HepG2 (cell line): Measurements from ENCODE around the gene USP36. TPM values are rescaled to one million over a fixed set of nuclear protein-coding genes. Genes with fewer than 3 reads are reported as not detected.

Experiments used
- ATRX ChIP-seq: sonication (generic); formaldehyde crosslinking; IDR thresholded peaks from 2 replicates; pipeline ENCODE4 v1.4.0; 2020; ENCODE audit warnings: missing genetic modification reagents, borderline replicate concordance
- EP300 ChIP-seq, 3 experiments: sonication (generic) in 1 of 3; formaldehyde crosslinking in 1 of 3; IDR thresholded peaks; 2 replicates each; pipeline versions ENCODE4 v1.5.1 to v1.6.1; 2011 to 2020; ENCODE audit warnings: low read depth in 2 of 3, low read length in 2 of 3, borderline replicate concordance in 1 of 3, improper control_type of control experiment in 1 of 3, mild to moderate bottlenecking in 1 of 3, missing genetic modification reagents in 1 of 3, moderate library complexity in 1 of 3
- FOXP4 ChIP-seq: sonication (generic); formaldehyde crosslinking; IDR thresholded peaks from 2 replicates; pipeline ENCODE4 v1.4.0; 2020; ENCODE audit warnings: missing genetic modification reagents
- GABPB1 ChIP-seq: IDR thresholded peaks from 2 replicates; pipeline ENCODE4 v1.6.1; 2016; ENCODE audit warnings: mild to moderate bottlenecking, missing genetic modification reagents, moderate library complexity, missing compliant biosample characterization
- KLF11 ChIP-seq: IDR thresholded peaks from 2 replicates; pipeline ENCODE4 v1.6.1; 2016; ENCODE audit warnings: missing compliant biosample characterization
- KMT2A ChIP-seq: sonication (generic); formaldehyde crosslinking; IDR thresholded peaks from 2 replicates; pipeline ENCODE4 v1.4.0; 2020; ENCODE audit warnings: missing genetic modification reagents
- PCBP1 ChIP-seq: fragments of 200-400 bp; formaldehyde crosslinking; IDR thresholded peaks from 2 replicates; pipeline ENCODE4 v1.6.1; 2017; ENCODE audit warnings: mild to moderate bottlenecking, low read depth, low read length, borderline replicate concordance
- RFX1 ChIP-seq: fragments of 450-650 bp; IDR thresholded peaks from 2 replicates; pipeline ENCODE4 v1.6.1; 2017
- SOX13 ChIP-seq, 3 experiments: fragments of 450-650 bp in 1 of 3; sonication (generic) in 1 of 3; formaldehyde crosslinking in 1 of 3; IDR thresholded peaks in 2 of 3; conservative IDR thresholded peaks in 1 of 3; 2 replicates each; pipeline versions ENCODE4 v1.5.0 to v1.6.1; 2016 to 2020; ENCODE audit warnings: antibody characterized with exemption in 1 of 3, mild to moderate bottlenecking in 1 of 3, missing compliant biosample characterization in 1 of 3, missing genetic modification reagents in 1 of 3, moderate library complexity in 1 of 3
- TBX3 ChIP-seq: fragments of 450-650 bp; IDR thresholded peaks from 2 replicates; pipeline ENCODE4 v1.6.1; 2017; ENCODE audit warnings: antibody characterized with exemption, mild to moderate bottlenecking, inconsistent platforms, borderline replicate concordance
- ZIK1 ChIP-seq: sonication (generic); formaldehyde crosslinking; IDR thresholded peaks from 2 replicates; pipeline ENCODE4 v1.5.0; 2020; ENCODE audit warnings: mild to moderate bottlenecking, low read depth, missing genetic modification reagents, borderline replicate concordance
- ZNF12 ChIP-seq: sonication (generic); formaldehyde crosslinking; IDR thresholded peaks from 2 replicates; pipeline ENCODE4 v1.5.0; 2020; ENCODE audit warnings: missing genetic modification reagents
- ZNF124 ChIP-seq: sonication (generic); formaldehyde crosslinking; IDR thresholded peaks from 2 replicates; pipeline ENCODE4 v1.4.0; 2020; ENCODE audit warnings: missing genetic modification reagents
- ZNF30 ChIP-seq: sonication (generic); formaldehyde crosslinking; IDR thresholded peaks from 2 replicates; pipeline ENCODE4 v1.5.0; 2020; ENCODE audit warnings: mild to moderate bottlenecking, missing genetic modification reagents
- ZNF331 ChIP-seq: sonication (generic); formaldehyde crosslinking; IDR thresholded peaks from 2 replicates; pipeline ENCODE4 v1.4.0; 2020; ENCODE audit warnings: missing genetic modification reagents
- ZNF629 ChIP-seq: sonication (generic); formaldehyde crosslinking; conservative IDR thresholded peaks from 2 replicates; pipeline ENCODE4 v1.5.0; 2020; ENCODE audit warnings: missing genetic modification reagents
- polyA plus RNA-seq, 8 experiments: library from polyadenylated mRNA; depleted of rRNA in 3 of 8; stranded (reverse) in 7 of 8; unstranded in 1 of 8; fragments of >200 nt; fragmentation: Illumina TruSeq in 4 of 8; extraction: Trizol in 4 of 8; gene quantifications; 2 replicates each; pipeline versions ENCODE4 v1.2.1 to v1.2.3, GENCODE V29; 2011 to 2016; ENCODE audit warnings: low read depth in 4 of 8, missing spikeins in 1 of 8, mixed read lengths in 1 of 8; ENCODE audit not compliant: insufficient read depth in 1 of 8
- total RNA-seq, 5 experiments: library from RNA; depleted of rRNA; stranded (reverse); fragments of >200 nt; fragmentation: Illumina TruSeq; extraction: Trizol; gene quantifications; 2 replicates each; pipeline ENCODE4 v1.2.3, GENCODE V29; 2016; ENCODE audit warnings: low read depth in 1 of 5
- TF ChIP-seq, protein P1 (sequence below): sonication (generic); formaldehyde crosslinking; IDR thresholded peaks from 2 replicates; pipeline ENCODE4 v1.5.1; 2020; ENCODE audit warnings: mild to moderate bottlenecking, moderate library complexity, missing genetic modification reagents
- TF ChIP-seq, protein P2 (sequence below): sonication (generic); formaldehyde crosslinking; IDR thresholded peaks from 2 replicates; pipeline ENCODE4 v1.4.0; 2020; ENCODE audit warnings: missing genetic modification reagents, borderline replicate concordance
- TF ChIP-seq, protein P3 (sequence below): sonication (generic); formaldehyde crosslinking; IDR thresholded peaks from 2 replicates; pipeline ENCODE4 v1.8.0; 2022; ENCODE audit warnings: missing genetic modification reagents, mild to moderate bottlenecking, borderline replicate concordance
- TF ChIP-seq, protein P4 (sequence below): sonication (generic); formaldehyde crosslinking; IDR thresholded peaks from 2 replicates; pipeline ENCODE4 v1.4.0; 2020; ENCODE audit warnings: mild to moderate bottlenecking, missing genetic modification reagents

Gene USP36
- total and polyA plus RNA-seq, 2 of the 13 experiments (the other 11 are each of a cell fraction or from before 2014, with no cell fraction given), result 29.6 to 45.9 TPM

DNA sequence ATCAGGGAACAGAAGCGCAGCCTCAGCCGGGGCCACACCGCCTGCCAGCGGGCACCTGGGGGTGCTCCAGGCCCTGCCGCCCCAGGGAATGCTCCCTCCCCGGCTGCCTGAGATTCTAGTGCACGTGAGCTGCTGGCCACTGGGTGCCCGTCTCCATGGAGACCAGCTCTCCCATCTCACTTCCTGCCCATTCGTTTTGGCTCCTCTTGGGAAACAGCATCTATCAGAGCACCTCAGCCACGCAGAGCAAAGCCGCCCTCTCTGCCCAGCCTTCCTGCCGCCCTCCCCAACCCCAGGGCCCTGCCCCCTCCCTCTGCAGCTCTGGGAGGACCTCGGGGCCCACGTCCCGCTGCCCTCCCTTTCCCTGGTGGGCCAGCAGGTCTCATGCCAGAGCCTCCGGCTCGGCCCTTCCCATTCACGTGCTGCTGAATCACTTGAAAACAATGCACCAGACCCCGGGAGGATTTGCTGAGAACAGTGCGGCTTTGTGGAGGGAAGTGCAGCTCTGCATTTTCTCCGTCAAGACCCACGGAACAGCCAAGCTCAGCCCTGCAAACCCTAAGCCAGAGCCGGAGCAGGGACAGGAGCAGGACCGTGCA, 43.0 kb upstream of the USP36 start (continued):
- TF ChIP-seq KLF11 (no peak), PCBP1 (no peak), KMT2A (CRISPR knock-in tag) (peak; percentile 24; the same call in 1 of the 2 replicates), GABPB1 (CRISPR knock-in tag) (no peak; the same call in 1 of the 2 replicates), EP300 (IDR thresholded peaks at IDR 0.05; ENCODE audit: low read depth in 2 of 2, low read length in 2 of 2) (peak; percentile 15 to 16; a peak in 2 of 4 replicates), EP300 (CRISPR knock-in tag; IDR thresholded peaks at IDR 0.05; ENCODE audit: borderline replicate concordance) (no peak), TBX3 (no peak), ZNF12 (CRISPR knock-in tag) (0 out of 2 replicates have a peak, but pooled peaks have one; percentile 26), ZIK1 (no peak), ATRX (CRISPR knock-in tag) (no peak), ZNF629 (CRISPR knock-in tag) (no peak), SOX13 (IDR thresholded peaks at IDR 0.05) (no peak), SOX13 (CRISPR knock-in tag; conservative IDR thresholded peaks at IDR 0.05 in 1 of 2, IDR thresholded peaks at IDR 0.05 in 1 of 2) (peak in 1 of 2 experiments; percentile 79; a peak in 1 of 4 replicates), ZNF331 (CRISPR knock-in tag) (no peak; the same call in 1 of the 2 replicates), ZNF124 (CRISPR knock-in tag) (no peak), FOXP4 (no peak), RFX1 (peak; percentile 54), ZNF30 (CRISPR knock-in tag) (no peak)
- TF ChIP-seq, protein P1, sequence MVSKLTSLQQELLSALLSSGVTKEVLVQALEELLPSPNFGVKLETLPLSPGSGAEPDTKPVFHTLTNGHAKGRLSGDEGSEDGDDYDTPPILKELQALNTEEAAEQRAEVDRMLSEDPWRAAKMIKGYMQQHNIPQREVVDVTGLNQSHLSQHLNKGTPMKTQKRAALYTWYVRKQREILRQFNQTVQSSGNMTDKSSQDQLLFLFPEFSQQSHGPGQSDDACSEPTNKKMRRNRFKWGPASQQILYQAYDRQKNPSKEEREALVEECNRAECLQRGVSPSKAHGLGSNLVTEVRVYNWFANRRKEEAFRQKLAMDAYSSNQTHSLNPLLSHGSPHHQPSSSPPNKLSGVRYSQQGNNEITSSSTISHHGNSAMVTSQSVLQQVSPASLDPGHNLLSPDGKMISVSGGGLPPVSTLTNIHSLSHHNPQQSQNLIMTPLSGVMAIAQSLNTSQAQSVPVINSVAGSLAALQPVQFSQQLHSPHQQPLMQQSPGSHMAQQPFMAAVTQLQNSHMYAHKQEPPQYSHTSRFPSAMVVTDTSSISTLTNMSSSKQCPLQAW (CRISPR knock-in tag), result peak; percentile 34; the same call in 1 of the 2 replicates
- TF ChIP-seq, protein P2, sequence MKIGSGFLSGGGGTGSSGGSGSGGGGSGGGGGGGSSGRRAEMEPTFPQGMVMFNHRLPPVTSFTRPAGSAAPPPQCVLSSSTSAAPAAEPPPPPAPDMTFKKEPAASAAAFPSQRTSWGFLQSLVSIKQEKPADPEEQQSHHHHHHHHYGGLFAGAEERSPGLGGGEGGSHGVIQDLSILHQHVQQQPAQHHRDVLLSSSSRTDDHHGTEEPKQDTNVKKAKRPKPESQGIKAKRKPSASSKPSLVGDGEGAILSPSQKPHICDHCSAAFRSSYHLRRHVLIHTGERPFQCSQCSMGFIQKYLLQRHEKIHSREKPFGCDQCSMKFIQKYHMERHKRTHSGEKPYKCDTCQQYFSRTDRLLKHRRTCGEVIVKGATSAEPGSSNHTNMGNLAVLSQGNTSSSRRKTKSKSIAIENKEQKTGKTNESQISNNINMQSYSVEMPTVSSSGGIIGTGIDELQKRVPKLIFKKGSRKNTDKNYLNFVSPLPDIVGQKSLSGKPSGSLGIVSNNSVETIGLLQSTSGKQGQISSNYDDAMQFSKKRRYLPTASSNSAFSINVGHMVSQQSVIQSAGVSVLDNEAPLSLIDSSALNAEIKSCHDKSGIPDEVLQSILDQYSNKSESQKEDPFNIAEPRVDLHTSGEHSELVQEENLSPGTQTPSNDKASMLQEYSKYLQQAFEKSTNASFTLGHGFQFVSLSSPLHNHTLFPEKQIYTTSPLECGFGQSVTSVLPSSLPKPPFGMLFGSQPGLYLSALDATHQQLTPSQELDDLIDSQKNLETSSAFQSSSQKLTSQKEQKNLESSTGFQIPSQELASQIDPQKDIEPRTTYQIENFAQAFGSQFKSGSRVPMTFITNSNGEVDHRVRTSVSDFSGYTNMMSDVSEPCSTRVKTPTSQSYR, result 0 out of 2 replicates have a peak, but pooled peaks have one; percentile 15
- TF ChIP-seq, protein P3, sequence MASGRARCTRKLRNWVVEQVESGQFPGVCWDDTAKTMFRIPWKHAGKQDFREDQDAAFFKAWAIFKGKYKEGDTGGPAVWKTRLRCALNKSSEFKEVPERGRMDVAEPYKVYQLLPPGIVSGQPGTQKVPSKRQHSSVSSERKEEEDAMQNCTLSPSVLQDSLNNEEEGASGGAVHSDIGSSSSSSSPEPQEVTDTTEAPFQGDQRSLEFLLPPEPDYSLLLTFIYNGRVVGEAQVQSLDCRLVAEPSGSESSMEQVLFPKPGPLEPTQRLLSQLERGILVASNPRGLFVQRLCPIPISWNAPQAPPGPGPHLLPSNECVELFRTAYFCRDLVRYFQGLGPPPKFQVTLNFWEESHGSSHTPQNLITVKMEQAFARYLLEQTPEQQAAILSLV (CRISPR knock-in tag), result no peak
- TF ChIP-seq, protein P4, sequence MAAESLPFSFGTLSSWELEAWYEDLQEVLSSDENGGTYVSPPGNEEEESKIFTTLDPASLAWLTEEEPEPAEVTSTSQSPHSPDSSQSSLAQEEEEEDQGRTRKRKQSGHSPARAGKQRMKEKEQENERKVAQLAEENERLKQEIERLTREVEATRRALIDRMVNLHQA (CRISPR knock-in tag), result no peak
